Fibroblast of peridontal ligament (primary cell): ENCODE results near the gene AP3B1.

Source experiments
- DNase-seq: peaks from one replicate; pipeline ENCODE4 v3.0.0-alpha.2; 2010; ENCODE audit errors: extremely low read depth

Gene AP3B1, protein sequence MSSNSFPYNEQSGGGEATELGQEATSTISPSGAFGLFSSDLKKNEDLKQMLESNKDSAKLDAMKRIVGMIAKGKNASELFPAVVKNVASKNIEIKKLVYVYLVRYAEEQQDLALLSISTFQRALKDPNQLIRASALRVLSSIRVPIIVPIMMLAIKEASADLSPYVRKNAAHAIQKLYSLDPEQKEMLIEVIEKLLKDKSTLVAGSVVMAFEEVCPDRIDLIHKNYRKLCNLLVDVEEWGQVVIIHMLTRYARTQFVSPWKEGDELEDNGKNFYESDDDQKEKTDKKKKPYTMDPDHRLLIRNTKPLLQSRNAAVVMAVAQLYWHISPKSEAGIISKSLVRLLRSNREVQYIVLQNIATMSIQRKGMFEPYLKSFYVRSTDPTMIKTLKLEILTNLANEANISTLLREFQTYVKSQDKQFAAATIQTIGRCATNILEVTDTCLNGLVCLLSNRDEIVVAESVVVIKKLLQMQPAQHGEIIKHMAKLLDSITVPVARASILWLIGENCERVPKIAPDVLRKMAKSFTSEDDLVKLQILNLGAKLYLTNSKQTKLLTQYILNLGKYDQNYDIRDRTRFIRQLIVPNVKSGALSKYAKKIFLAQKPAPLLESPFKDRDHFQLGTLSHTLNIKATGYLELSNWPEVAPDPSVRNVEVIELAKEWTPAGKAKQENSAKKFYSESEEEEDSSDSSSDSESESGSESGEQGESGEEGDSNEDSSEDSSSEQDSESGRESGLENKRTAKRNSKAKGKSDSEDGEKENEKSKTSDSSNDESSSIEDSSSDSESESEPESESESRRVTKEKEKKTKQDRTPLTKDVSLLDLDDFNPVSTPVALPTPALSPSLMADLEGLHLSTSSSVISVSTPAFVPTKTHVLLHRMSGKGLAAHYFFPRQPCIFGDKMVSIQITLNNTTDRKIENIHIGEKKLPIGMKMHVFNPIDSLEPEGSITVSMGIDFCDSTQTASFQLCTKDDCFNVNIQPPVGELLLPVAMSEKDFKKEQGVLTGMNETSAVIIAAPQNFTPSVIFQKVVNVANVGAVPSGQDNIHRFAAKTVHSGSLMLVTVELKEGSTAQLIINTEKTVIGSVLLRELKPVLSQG

DNA sequence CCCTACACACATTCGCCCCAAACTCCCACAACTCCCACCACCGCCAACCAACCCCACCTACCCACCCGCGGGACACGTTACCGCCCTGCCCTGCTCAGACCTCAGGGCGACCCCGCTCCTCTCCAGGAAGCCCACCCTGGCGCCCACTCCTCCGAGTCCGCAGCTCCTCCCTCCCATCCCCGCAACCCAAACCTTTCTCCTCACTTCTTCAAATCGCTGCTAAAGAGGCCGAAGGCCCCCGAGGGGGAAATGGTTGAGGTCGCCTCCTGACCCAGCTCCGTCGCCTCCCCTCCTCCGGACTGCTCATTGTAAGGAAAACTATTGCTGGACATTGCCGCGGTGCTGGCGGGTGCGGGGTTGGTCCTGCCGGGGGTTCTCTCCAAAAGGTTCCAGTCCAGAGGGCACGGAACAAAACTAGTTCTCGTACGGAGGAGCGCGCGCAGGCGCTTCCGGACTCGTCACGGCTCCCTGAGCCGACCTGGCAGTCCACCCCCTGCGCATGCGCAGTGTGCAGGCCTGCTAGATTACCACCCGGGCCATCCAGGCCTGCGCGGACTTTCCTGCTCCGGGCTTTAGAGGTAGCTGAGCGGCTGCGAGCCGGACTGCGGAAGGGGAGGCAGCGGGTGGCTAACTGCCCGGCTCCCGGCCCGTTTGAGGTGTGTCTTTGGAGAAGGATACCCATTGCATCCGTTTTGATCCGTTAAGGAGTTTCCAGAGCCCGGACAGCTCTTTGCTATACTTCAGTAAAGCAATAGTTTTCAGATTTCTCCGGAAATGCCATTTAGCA is at the start of gene AP3B1:
Gene AP3B1, minus strand, starts transcription at position 451 of the 787 bp plus-strand sequence. Its CDS starts 119 bp downstream, at position 332.
- DNase-seq: peak; percentile 98

DNA sequence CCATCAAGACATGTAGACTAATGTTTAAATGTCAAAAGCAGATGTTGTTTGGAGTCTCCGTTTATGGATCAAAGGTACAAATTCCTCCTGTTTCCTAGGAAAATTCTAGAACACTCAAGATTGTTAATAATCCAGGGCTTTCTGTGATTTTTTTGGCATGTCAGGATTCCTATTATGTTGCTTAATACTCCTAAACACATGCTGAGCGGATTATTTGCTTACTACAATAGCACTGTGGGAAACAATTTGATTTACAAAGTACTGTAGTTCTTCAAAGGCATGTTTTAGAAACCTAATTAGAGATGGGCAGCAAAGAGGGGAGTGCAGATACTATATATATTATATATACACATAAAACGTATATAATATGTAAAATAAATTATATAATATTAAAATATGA is 46.9 kb upstream of the AP3B1 start:
- DNase-seq: no peak

DNA sequence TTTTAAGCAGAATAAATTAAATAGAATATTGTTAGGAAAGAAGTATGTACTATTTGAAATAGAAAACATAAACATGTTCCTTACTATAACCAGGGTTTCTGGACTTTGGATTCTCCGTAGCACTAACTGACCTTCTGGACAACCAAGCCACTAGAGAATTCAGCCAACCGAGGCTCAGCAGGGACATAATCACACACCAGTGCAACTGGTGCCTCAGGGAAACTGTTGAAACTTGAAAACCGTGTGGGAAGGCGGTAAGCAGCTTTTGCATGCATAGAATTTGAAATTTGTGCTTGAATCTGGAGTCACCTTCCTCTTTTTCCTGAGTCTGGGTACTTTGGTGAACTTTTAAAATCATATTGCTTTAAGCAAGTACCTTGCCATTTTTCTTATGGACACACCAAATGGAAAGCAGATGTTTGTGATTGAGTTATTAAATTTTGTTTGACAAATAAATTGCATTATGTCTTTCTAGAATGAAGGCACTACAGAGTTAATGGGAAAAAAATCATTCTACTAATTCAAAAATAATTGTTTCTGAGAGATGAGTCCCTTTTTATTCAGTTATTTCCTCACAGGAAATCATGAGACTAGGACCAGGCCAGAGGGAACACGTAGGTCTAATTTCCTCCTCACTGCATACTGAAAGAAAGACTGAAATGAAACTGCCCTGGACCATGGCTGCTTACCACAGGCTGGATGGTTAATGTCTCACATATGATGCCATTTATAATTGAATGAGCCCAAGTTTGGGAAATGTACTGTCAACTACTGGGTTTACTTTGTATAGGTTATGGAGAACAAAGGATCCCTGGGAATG is 45.3 kb upstream of the AP3B1 start:
- DNase-seq: no peak

DNA sequence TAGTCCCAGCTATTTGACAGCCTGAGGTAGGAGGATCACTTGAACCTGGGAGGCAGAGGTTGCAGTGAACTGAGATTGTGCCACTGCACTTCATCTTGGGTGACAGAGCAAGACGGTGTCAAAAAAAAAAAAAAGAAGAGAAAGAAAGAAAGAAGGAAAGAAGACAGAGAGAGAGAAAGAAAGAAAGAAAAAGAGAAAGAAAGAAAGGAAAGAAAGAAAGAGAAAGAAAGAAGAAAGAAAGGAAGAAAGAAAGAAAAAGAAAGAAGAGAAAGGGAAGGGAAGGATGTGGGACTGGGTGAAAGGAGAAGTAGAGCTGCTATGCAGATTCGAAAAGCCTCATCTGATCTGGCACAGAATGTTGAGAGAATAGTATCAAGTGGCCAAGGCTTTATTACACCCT is 42.2 kb upstream of the AP3B1 start:
- no peak for DNase-seq

DNA sequence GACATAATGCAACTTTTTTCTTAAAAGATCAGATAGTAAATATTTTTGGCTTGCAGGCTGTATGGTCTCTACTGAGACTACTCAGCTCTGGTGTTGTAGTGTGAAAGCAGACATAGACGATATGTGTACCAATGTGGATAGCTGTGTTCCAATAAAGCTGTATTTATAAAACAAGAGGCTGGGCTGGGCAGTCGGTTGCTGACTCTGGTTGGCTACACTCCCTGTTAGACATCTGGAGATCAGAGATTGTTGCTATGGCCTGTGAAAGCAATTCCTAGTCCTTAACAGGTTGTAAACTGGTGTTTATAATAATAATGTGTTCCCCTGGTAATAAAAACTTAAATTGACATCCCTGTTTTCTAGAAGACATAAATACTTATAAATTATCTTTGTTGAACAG is 41.5 kb upstream of the AP3B1 start:
- no peak for DNase-seq

DNA sequence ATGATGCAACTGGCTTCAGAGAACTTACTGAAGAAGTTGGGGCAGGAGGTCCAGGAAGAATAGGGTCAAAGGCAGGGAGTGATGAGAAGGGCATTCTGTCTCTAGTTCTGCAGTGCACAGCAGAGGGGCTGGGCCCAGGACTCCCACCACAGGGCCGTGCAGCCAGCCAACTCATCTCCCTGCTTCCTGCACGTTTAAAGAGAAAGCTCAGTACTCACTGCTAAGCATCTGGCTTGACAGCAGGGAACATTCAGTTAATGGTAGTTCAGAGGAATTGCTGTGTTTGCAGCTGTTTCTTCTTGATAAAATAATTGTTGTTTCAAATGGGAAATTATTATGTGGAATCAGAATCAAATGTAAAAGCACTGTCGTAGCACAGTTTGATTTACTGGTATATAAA is 40.3 kb upstream of the AP3B1 start:
- no peak for DNase-seq

DNA sequence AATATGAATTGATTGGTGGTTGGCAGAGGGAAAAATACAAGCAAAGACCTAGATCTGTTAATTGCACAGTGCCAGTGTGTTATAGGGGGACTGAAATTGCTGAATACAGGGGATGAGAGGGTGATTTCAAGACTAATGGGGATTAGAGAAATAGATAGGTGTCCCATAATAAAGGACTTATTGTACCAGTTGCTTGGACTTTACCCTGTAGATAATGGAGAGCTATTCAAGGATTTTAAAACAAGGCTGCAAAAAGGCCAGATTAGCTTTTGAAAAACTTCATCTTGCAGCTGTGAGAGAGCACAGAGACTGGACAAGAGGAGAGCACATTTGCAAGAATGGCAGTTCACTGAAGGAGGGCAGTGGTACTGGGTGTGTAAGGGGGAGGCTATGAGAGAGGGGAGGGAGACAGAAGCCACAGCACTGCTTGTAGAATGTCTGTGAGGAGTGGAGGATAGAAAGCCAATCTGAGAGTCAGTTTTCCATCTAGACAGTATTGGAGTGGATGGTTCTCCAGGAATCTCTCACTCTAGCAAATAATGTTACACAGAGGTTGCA is 37.1 kb upstream of the AP3B1 start:
- DNase-seq: no peak

DNA sequence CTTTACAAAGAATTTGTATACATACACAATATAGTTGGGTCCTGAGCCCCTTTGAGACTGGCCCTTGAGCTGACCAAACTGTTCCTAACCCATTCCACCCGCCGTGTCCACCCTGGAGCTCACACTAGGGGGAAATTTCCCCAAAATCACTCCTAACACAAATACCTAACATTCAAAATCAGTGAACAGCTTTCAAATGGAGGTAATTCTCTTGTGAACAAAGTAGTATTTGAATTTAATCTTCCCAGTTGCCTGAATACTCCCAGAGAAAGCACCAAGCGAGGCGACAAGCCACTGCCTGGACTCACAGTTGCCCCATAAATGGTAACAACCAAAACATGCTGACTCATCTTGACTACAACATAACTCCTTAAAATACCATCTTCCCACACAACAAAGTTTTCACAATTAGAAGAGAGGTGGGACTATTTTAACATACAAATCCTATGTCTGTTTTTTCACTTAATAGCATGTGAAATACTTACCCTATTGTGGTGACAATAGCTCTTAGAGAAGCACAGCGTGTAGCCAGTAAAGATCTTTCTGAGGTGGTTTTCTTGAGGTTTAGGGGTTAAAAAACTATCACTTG is 34.2 kb upstream of the AP3B1 start:
- peak; percentile 39 for DNase-seq

DNA sequence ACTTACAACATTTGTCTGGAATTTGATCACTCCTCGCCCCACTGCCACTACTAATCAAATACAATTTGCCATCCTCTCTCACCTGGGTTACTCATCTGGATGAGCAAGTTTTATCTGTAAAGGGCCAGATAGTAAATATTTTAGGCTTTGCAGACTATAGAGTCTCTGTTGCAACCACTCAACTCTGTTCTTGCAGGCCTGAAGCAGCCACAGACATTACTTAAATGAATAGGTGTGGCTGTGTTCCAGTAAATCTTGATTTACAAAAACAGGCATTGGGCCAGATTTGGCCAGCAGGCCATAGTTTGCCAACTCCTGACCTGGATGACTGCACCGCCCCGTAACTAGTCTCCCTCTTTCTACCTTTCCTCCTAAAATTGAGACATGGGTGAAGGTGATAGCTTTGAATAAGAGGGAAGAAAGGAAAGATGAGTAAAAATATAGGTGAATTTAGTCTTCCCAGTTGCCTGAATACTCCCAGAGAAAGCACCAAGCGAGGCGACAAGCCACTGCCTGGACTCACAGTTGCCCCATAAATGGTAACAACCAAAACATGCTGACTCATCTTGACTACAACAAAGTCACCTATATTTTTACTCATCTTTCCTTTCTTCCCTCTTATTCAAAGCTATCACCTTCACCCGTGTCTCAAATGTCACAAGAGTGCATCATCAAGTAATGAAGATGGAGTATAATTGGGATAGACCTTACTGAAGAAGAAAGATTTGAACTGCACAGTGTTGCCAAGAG is 33.4 kb upstream of the AP3B1 start:
- no peak for DNase-seq

DNA sequence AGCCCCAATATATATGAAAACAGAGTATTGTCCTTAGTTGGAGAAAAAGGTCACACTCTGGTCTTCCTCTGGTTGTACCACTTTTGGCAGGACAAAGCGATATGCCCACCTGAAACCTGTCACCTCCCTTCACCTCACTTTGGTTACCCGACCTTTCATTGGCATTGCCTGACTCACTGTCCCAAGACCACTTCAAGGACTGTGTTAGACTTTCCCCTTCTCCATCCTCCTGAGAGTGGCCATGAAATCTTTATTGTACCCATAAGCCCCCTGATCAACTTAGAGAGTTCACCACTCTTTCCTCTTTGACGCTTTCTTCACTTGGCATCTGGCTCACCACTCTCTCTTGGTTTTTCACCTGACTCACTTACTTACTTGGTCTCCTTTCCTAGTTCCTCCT is 32.4 kb upstream of the AP3B1 start:
- DNase-seq: no peak

DNA sequence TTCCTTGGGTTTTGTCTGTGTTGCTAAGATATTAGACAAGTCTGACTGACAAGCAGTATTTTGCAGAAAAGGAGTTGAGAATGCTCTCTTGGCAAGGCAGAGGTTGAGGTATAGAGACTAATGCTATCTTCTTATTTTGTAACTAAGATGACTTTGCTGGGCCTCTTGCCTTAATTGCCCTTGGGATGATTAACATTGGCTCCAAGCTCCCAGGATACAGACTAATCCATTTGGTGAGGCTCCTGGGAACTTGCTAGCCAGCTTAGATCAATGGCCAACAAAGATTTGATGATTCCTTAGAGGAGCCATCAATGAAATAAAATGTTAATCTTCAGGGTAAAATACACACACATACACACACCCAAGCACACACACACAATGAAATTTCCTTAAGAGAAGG is 28.7 kb upstream of the AP3B1 start:
- no peak for DNase-seq

DNA sequence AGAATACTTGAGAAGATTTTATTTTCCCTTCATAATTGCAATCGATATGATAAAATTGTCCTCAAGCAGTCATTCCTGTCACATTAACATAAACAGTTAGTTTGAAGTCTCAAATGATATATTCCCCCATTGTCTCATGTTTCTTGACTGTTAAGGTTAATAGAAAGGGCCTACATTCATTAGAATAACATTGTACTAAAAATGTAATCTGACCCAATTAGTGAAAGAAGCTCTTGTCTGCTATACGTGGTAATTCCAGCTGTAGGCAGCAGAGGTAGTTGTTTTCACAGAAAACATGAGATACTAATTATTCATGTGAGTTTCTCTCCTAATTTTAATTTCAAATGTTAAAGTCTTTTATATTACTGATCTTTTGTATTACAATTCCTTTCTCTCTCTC is 25.9 kb upstream of the AP3B1 start:
- DNase-seq: peak; percentile 60

DNA sequence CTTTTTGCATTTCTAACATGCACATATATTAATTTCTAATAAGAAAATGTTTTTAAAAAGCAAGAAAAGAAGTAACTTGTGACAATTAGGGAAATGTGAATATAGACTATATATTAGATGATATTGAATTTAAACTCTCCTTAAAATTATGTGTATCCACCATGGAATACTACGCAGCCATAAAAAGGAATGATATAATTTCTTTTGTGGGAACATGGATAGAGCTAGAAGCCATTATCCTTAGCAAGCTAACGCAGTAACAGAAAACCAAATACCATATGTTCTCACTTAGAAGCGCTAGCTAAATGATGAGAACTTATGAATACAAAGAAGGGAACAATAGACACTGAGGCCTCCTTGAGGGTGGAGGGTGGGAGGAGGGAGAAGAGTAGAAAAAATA is 23.8 kb upstream of the AP3B1 start:
- no peak for DNase-seq

DNA sequence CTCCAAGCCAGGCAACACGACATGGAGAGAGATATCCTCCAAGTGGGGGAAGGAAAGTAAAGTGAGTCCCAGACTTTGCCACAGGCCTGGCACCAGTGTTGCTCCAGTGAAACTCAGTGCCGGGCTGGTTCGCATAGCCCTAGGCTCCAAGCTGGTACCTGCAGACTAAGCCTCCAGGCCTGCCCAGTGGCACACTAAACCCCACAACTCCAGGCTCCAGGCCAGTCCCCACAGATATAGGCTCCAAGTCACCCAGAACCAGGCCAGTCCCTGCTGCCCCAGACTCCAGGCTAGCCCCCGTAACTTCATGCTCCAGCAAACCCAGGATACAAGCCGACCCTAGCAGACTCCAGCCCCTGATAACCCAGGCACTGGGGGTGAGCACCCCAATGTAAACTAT is 23.0 kb upstream of the AP3B1 start:
- DNase-seq: no peak

DNA sequence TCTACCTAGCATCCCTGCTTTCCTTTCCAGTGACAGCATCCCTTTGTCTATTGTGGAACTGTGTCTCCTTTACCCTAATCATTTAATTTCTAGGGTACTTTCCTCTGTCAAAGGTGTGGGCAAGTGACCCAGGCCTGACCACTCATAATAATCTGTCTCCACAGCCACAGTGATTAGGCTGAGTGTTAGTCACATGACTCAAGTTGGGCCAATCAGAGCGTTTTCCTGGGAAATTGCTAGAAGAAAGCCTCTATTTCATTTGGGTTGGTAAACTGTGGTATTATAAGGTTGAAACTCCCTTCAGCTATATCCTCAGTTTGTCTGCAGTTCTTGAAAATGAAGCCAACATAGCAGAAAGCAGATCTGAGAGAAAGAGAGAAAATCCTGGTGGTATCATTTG is 14.2 kb upstream of the AP3B1 start:
- no peak for DNase-seq

DNA sequence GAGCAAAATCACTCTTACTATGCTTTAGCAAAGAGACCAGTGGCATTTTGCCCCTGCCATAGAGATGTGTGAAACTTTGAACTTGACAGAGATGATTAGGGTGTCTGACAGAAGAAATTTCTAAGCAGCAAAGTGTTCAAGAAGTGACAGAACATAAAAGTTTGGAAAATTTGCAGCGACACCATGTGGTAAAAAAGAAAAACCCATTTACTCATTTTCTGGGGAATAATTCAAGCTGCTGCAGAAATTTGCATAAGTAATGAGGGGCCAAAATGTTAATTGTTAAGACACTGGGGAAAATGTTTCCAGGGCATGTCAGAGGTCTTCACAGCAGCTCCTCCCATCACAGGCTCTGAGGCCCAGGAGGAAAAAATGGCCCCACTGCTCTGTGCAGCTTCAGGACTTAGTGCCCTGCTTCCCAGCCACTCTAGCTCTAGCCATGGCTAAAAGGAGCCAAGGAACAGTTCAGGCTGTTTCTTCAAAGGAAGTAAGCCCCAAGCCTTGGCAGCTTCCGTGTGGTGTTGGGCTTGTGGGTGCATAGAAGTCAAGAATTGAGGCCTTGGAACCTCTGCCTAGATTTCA is 6.1 kb upstream of the AP3B1 start:
- peak; percentile 58 for DNase-seq

DNA sequence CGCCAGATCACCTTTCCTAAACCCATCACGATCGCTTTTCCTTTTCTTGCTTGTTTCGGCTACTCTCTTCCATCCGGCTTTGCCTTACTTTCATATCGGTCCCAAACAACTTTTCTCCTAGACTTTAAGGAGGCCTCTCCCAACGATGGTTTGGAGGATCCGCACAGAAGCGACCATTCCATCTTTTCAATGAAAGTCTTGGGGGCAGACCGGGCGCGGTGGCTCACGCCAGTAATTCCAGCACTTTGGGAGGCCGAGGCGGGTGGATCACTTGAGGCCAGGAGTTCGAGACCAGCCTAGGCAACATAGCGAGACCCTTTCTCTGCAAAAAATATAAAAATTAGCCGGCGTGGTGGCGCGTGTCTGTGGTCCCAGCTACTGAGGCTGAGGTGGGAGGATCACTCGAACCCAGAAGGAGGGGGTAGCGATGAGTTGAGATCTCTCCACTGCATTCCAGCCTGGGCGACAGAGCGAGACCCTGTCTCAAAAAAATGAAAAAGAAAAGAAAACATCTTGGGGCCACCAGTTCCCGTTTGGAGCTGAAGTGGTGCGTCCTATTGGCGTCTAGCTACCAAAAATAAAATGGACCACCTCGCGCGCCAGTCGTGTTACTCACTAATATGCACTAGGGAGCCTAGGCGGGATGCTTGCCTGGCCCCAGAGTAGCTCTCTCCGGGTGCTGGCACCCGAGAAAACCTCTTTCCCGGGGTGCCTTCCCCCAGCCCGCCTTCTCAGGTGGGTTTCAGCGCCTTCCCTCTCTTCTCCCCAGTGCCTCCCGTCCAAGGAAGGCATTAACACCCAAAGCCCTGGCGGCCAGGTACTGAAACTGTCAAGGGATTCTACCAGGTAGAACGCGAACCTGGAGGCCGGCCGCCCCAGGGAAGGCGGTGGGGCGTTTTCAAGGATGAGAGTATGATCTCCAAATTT is 800 bp upstream of the AP3B1 start:
- DNase-seq: no peak

DNA sequence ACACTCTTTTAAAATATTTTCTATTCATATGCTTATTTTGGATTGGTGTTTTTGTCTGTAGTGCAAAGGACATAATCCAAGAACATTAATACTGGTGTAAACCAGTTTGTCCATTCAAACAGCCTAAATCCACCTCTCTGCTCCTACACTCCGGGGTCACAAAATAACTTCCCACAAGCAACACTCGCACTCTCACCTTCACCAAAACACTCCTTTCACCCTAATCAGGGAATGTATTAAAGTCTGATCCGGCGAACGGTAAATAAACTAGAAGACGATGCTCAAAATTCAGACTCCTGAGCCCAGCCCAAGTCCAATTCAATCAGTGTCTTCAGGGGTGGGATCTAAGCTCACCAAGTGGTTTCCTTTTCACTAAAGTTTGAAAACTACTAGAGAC is 649 bp downstream of the AP3B1 start:
- peak; percentile 23 for DNase-seq
